ENCODE data around the gene CYP1A1. TPM values are rescaled to one million over a fixed set of nuclear protein-coding genes. Genes with fewer than 3 reads are reported as not detected.

The CYP1A1 gene
- total RNA-seq, 1 donor from 2014 or later, result 0.26 TPM

DNA sequence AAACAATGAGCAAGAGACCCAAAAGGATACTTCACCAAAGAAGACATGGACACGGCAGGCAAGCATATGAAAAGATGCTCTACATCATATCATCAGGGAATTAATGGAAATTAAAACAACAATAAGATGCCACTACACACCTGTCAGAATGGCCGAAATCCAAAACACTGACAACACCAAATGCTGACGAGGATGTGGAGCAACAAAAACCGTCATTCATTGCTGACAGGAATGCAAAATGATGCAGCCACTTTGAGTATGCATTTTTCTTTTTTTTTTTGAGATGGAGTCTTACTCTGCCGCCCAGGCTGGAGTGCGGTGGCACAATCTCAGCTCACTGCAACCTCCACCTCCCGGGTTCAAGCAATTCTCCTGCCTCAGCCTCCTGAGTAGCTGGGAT, 48.5 kb downstream of the CYP1A1 start:
- Histone ChIP-seq H3K36me3 (ENCODE audit: control insufficient read depth, insufficient read depth, low read length) (peaks cover 4% of the 10 kb centered on the region), H3K27me3 (ENCODE audit: control insufficient read depth, insufficient read depth, low read length) (no peaks in the 10 kb centered on the region), H3K4me3 (ENCODE audit: low read depth, low read length) (no peak overlapping the region)
- FAIRE-seq, result no peak
- TF ChIP-seq, protein P1, sequence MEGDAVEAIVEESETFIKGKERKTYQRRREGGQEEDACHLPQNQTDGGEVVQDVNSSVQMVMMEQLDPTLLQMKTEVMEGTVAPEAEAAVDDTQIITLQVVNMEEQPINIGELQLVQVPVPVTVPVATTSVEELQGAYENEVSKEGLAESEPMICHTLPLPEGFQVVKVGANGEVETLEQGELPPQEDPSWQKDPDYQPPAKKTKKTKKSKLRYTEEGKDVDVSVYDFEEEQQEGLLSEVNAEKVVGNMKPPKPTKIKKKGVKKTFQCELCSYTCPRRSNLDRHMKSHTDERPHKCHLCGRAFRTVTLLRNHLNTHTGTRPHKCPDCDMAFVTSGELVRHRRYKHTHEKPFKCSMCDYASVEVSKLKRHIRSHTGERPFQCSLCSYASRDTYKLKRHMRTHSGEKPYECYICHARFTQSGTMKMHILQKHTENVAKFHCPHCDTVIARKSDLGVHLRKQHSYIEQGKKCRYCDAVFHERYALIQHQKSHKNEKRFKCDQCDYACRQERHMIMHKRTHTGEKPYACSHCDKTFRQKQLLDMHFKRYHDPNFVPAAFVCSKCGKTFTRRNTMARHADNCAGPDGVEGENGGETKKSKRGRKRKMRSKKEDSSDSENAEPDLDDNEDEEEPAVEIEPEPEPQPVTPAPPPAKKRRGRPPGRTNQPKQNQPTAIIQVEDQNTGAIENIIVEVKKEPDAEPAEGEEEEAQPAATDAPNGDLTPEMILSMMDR (IDR thresholded peaks at IDR 0.05; ENCODE audit: insufficient read depth, low read length, severe bottlenecking), result no peak
- DNase-seq (ENCODE audit: low read depth), result no peak

DNA sequence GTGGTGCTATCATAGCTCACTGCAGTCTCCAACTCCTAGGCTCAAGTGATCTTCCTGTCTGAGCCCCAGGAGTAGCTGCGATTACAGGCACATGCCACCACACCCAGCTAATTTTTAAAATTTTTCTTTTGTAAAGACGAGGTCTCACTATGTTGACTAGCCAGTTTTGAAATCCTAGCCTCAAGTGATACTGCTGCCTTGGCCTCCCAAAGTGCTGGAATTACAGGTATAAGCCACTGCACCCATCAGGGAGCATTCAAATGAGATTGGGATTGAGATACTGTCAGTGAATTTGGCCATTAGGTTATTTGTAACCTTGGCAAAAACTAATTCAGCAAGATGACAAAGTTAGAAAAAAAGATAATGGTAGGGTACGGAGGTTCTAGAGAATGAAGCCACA, 51.2 kb downstream of the CYP1A1 start:
- TF ChIP-seq, protein P1 (IDR thresholded peaks at IDR 0.05; ENCODE audit: insufficient read depth, low read length, severe bottlenecking), result no peak
- Histone ChIP-seq H3K27me3 (ENCODE audit: control insufficient read depth, insufficient read depth, low read length) (no peaks in the 10 kb centered on the region), H3K4me3 (ENCODE audit: low read depth, low read length) (no peak overlapping the region), H3K36me3 (ENCODE audit: control insufficient read depth, insufficient read depth, low read length) (peaks cover 4% of the 10 kb centered on the region)
- FAIRE-seq (no peak), DNase-seq (ENCODE audit: low read depth) (no peak)

DNA sequence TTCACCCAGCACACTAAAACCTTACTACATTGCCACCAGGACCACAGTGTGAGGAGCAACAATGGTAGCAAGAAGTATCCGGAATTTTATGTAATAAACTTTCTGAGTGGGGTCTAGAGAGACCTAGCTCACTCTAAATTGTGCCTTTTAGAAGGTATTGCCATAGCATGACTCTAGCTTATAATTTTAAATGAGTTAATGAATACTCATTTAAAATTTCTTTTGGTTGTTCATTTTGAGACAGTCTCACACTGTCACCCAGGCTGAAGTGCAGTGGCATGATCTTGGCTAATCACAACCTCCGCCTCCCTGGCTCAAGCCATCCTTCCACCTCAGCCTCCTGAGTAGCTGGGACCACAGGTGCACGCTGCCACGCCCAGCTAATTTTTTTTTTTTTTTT, 55.7 kb downstream of the CYP1A1 start:
- FAIRE-seq (no peak), DNase-seq (ENCODE audit: low read depth) (no peak)
- H3K36me3 ChIP-seq (ENCODE audit: control insufficient read depth, insufficient read depth, low read length), result peaks cover 2% of the 10 kb centered on the region
- TF ChIP-seq, protein P1 (IDR thresholded peaks at IDR 0.05; ENCODE audit: insufficient read depth, low read length, severe bottlenecking), result no peak
- H3K27me3 ChIP-seq (ENCODE audit: control insufficient read depth, insufficient read depth, low read length), result no peaks in the 10 kb centered on the region
- no peak overlapping the region for H3K4me3 ChIP-seq (ENCODE audit: low read depth, low read length)

Other genes starting within 250 kb of the CYP1A1 start
- 3.4 and 4.7 TPM in 2 replicates for gene ARID3B, start 184.3 kb downstream of the CYP1A1 start, total RNA-seq
- 66.3 and 115 TPM in 2 replicates for gene CLK3, start 109.7 kb downstream of the CYP1A1 start, total RNA-seq
- 6.1 and 8.6 TPM in 2 replicates for gene EDC3, start 29.5 kb downstream of the CYP1A1 start, total RNA-seq
- not detected in 2 replicates for gene CYP1A2, start 23.3 kb upstream of the CYP1A1 start, total RNA-seq
- 28.9 and 29.2 TPM in 2 replicates for gene CSK, start 56.6 kb upstream of the CYP1A1 start, total RNA-seq
- gene LMAN1L, start 87.3 kb upstream of the CYP1A1 start, total RNA-seq, result under 0.01 TPM in 1 of 2 replicates, not detected in the other
- gene CPLX3, start 101.1 kb upstream of the CYP1A1 start, total RNA-seq, result not detected in 2 replicates
- 17.4 and 23.6 TPM in 2 replicates for gene ULK3, start 117.6 kb upstream of the CYP1A1 start, total RNA-seq
- 20.5 and 30.7 TPM in 2 replicates for gene SCAMP2, start 147.8 kb upstream of the CYP1A1 start, total RNA-seq
- 25.0 and 35.0 TPM in 2 replicates for gene MPI, start 164.5 kb upstream of the CYP1A1 start, total RNA-seq
- gene FAM219B, start 181.3 kb upstream of the CYP1A1 start, total RNA-seq, result 67.3 and 72.4 TPM in 2 replicates
- gene COX5A, start 212.5 kb upstream of the CYP1A1 start, total RNA-seq, result 55.3 and 66.6 TPM in 2 replicates
- gene RPP25, start 231.2 kb upstream of the CYP1A1 start, total RNA-seq, result 3.3 and 8.7 TPM in 2 replicates

Data from bronchial epithelial cell (primary cell).